DND-41 (cell line): ENCODE data around the gene SRCIN1.

Experiments used
- EZH2 ChIP-seq: IDR thresholded peaks from 3 replicates; pipeline ENCODE4 v1.6.1; 2012; ENCODE audit warnings: borderline replicate concordance, low read depth, mild to moderate bottlenecking, moderate library complexity, low read length, inconsistent platforms; ENCODE audit not compliant: severe bottlenecking
- TF ChIP-seq, protein P1 (sequence below): IDR thresholded peaks from 2 replicates; pipeline ENCODE4 v1.5.1; 2012; ENCODE audit warnings: borderline replicate concordance, low read length, moderate library complexity, mild to moderate bottlenecking; ENCODE audit not compliant: poor library complexity, severe bottlenecking; ENCODE audit errors: extremely low read depth

DNA sequence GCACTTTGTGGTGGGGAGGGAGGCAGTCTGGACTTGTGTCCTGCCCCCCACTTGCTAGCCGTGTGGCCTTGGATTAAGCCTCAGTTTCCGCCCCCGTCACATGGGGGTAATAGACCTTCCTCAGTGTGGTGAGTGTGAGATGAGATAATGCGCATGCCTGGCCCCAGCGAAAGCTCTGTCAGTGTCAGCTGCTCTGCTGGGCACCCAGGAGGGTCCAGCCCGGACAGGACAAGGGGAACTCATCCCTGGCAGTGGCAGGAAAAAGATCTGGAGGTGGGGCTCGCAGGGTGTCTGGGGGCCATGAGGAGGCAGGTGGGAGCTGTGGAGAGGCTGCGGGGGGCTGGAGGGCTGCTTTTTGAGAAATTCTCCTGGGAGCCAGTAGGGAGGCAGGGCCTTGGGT is 63.5 kb downstream of the SRCIN1 start:
- TF ChIP-seq, protein P1, sequence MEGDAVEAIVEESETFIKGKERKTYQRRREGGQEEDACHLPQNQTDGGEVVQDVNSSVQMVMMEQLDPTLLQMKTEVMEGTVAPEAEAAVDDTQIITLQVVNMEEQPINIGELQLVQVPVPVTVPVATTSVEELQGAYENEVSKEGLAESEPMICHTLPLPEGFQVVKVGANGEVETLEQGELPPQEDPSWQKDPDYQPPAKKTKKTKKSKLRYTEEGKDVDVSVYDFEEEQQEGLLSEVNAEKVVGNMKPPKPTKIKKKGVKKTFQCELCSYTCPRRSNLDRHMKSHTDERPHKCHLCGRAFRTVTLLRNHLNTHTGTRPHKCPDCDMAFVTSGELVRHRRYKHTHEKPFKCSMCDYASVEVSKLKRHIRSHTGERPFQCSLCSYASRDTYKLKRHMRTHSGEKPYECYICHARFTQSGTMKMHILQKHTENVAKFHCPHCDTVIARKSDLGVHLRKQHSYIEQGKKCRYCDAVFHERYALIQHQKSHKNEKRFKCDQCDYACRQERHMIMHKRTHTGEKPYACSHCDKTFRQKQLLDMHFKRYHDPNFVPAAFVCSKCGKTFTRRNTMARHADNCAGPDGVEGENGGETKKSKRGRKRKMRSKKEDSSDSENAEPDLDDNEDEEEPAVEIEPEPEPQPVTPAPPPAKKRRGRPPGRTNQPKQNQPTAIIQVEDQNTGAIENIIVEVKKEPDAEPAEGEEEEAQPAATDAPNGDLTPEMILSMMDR, result no peak
- TF ChIP-seq EZH2, result no peak
